Lower lobe of right lung (tissue), 2 donors: Measurements from ENCODE around the gene TMEM106C. TPM values are rescaled to one million over a fixed set of nuclear protein-coding genes. Genes with fewer than 3 reads are reported as not detected.

Experiments used
- ATAC-seq, 2 donors: fragments of 200-7000 bp; cut with Tn5 transposase; one replicate each; pipeline ENCODE4 v1.9.1; 2020 to 2022; ENCODE audit warnings: mild to moderate bottlenecking in 2 of 2, moderate library complexity in 2 of 2
- DNase-seq: peaks from one replicate; pipeline ENCODE4 v3.0.0-alpha.2; 2020
- H3K27ac ChIP-seq: fragments of 200-600 bp; one replicate; pipeline ENCODE4 v1.8.0; 2022
- H3K27me3 ChIP-seq: fragments of 200-600 bp; one replicate; pipeline ENCODE4 v1.8.0; 2022; ENCODE audit warnings: low read depth
- H3K36me3 ChIP-seq: fragments of 200-600 bp; one replicate; pipeline ENCODE4 v1.8.0; 2022; ENCODE audit warnings: mild to moderate bottlenecking
- H3K4me1 ChIP-seq: fragments of 200-600 bp; one replicate; pipeline ENCODE4 v1.8.0; 2022
- H3K4me3 ChIP-seq: fragments of 200-600 bp; one replicate; pipeline ENCODE4 v1.8.0; 2022; ENCODE audit warnings: mild to moderate bottlenecking
- H3K9me3 ChIP-seq: fragments of 200-600 bp; one replicate; pipeline ENCODE4 v1.8.0; 2022
- intact Hi-C: fragments of 100-400 bp; cut with DNase I; formaldehyde crosslinking; loops from one replicate; pipeline ENCODE4 v1.11.0; 2022
- total RNA-seq: library from RNA; stranded (reverse); fragmentation: NEBNext Ultra II Directional; extraction: Animal tissue kit (Norgen Biotek cat#: 25700); gene quantifications from one replicate; pipeline ENCODE4 v1.2.1, GENCODE V29; 2021
- TF ChIP-seq, protein P1 (sequence below): fragments of 200-600 bp; IDR thresholded peaks from one replicate; pipeline ENCODE4 v1.8.0; 2022; ENCODE audit warnings: antibody characterized with exemption, mild to moderate bottlenecking
- donor health status: DM: no; HTN: yes; CAD: no; lungs with severe emphysema.

The TMEM106C gene
- total RNA-seq, 1 donor from 2014 or later, result 39.3 TPM

DNA sequence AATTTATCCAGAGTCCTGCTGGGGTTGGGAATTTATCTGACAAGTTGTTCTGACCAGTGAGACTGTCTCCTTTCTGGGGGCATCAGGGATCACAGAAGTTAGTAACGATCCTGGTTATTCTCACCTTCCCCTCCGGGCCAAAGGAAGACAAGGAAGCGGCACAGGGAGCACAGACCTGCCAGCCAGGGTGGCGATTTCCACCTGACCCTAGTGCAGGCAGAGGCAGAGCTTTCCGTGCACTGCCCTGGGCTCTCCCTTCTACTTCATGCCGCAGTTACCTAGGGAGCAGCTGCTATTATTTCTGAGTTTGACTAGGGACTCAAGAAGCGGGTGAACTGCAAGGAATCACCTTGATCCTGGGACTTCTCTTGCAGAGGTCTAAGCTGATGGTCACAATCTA, 7.4 kb downstream of the TMEM106C start:
- intact Hi-C loops, result no loop called here
- DNase-seq (no peak), ATAC-seq (no peak)
- Histone ChIP-seq H3K27me3 (no peaks in the 10 kb centered on the region), H3K9me3 (no peaks in the 10 kb centered on the region), H3K36me3 (peaks cover 9% of the 10 kb centered on the region), H3K4me3 (no peak overlapping the region), H3K27ac (no peak overlapping the region), H3K4me1 (no peaks in the 10 kb centered on the region)
- TF ChIP-seq, protein P1, sequence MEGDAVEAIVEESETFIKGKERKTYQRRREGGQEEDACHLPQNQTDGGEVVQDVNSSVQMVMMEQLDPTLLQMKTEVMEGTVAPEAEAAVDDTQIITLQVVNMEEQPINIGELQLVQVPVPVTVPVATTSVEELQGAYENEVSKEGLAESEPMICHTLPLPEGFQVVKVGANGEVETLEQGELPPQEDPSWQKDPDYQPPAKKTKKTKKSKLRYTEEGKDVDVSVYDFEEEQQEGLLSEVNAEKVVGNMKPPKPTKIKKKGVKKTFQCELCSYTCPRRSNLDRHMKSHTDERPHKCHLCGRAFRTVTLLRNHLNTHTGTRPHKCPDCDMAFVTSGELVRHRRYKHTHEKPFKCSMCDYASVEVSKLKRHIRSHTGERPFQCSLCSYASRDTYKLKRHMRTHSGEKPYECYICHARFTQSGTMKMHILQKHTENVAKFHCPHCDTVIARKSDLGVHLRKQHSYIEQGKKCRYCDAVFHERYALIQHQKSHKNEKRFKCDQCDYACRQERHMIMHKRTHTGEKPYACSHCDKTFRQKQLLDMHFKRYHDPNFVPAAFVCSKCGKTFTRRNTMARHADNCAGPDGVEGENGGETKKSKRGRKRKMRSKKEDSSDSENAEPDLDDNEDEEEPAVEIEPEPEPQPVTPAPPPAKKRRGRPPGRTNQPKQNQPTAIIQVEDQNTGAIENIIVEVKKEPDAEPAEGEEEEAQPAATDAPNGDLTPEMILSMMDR, result no peak

DNA sequence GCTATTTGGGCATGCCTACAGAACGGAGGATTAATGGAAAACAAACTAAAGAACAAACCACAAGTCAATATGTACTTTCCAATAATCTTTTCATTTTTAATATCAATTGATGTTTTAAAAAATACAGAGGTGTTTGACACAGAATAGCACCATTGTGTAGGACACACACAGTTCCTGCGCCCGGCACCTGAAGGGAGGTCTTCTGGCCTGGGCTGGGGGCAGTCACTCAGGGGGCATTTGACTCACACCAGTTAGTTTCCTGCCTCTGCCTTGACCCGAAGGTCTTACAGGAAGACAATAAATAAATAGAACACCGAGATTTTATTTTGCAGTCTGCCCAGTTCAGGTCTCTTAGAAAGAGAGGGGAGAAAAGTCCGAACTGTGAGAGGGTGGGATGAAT, 9.5 kb downstream of the TMEM106C start:
- Histone ChIP-seq H3K4me3 (no peak overlapping the region), H3K36me3 (peaks cover 2% of the 10 kb centered on the region), H3K9me3 (no peaks in the 10 kb centered on the region), H3K4me1 (no peaks in the 10 kb centered on the region), H3K27me3 (no peaks in the 10 kb centered on the region), H3K27ac (no peak overlapping the region)
- ATAC-seq (no peak), DNase-seq (no peak)
- TF ChIP-seq, protein P1, result no peak
- intact Hi-C loops, result no loop called here

DNA sequence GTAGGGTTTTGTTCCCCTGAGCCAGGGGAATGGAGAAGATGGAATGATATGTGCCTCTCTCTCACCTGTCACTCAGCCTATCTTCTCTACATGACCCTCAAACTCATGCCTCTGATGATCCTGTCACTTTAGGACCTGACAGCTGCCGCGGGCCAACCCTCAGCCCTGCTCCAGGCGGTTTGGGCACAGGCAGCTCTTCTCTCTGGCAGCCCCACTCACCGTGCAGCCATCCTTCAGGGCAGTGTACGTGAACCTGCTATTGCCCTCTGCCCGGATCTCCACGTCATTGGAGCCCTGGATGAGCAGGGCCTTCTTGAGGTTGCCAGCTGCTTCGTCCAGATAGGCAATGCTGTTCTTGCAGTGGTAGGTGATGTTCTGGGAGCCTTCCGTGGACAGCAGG, 10.5 kb downstream of the TMEM106C start:
- H3K36me3 ChIP-seq, result no peaks in the 10 kb centered on the region
- ATAC-seq, result no peak
- H3K27ac ChIP-seq, result no peak overlapping the region
- TF ChIP-seq, protein P1, result no peak
- no peaks in the 10 kb centered on the region for H3K9me3 ChIP-seq
- intact Hi-C loops, result no loop called here
- no peaks in the 10 kb centered on the region for H3K27me3 ChIP-seq
- DNase-seq, result no peak
- H3K4me3 ChIP-seq, result no peak overlapping the region
- no peaks in the 10 kb centered on the region for H3K4me1 ChIP-seq

DNA sequence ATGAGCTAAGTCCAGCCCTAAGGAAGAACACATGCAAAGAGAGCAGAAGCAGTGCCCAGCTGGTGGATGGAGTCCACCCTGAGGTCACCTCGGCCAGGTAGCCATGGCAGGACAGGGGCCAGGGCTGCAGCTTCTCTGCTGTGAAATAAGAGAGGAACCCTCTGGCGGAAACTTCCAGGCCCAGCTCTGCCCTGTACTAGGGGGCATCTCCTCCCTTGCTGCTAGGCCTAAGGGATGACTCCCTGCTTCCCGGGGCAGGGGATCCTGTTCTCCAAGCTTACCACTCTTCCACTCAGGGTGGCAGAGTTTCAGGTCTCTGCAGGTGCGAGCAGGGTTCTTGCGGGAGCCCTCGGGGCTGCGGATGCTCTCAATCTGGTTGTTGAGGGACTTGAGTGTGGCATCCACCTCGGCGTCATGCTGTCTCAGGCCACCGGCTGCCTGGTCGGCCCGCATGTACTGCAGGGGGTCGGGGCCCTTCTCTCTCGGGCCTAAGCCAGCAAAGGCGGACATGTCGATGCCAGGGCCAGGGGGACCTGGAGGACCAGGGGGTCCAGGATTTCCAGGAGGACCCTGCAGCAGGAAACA, 11.7 kb downstream of the TMEM106C start:
- no peaks in the 10 kb centered on the region for H3K9me3 ChIP-seq
- intact Hi-C loops, result no loop called here
- no peaks in the 10 kb centered on the region for H3K4me1 ChIP-seq
- TF ChIP-seq, protein P1, result no peak
- H3K27me3 ChIP-seq, result no peaks in the 10 kb centered on the region
- ATAC-seq, result no peak
- no peak for DNase-seq
- H3K36me3 ChIP-seq, result no peaks in the 10 kb centered on the region
- no peak overlapping the region for H3K27ac ChIP-seq
- no peak overlapping the region for H3K4me3 ChIP-seq

DNA sequence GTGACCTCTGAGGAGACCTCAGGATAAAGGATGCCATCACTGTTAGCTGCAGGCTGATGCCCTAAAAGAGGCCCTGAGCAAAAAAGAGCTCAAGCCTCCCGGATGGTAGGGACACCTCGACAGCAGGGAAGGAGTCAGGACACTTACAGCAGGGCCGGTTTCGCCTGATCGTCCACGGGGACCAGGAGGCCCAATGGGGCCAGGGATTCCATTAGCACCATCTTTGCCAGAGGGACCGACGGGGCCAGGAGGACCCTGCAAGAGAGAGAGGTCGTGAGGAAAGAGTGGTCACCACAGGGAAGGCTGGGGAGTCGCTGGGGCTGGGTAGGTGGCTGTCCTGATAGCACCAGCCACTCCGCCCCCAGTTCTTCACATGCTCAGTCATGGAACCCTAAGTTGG, 12.4 kb downstream of the TMEM106C start:
- H3K27ac ChIP-seq, result no peak overlapping the region
- H3K27me3 ChIP-seq, result no peaks in the 10 kb centered on the region
- DNase-seq (no peak), ATAC-seq (no peak)
- H3K4me1 ChIP-seq, result no peaks in the 10 kb centered on the region
- intact Hi-C loops, result no loop called here
- no peaks in the 10 kb centered on the region for H3K9me3 ChIP-seq
- no peak overlapping the region for H3K4me3 ChIP-seq
- no peaks in the 10 kb centered on the region for H3K36me3 ChIP-seq
- TF ChIP-seq, protein P1, result no peak
